HEK293 (cell line): ENCODE data around the gene DMBX1.

ENCODE experiments used
- CTCF ChIA-PET: fragments of 350-600 bp; formaldehyde crosslinking; extraction: SDS; loops from one replicate; lab custom pipeline; 2021; ENCODE audit warnings: antibody characterized with exemption; lab: Yijun Ruan, JAX
- POLR2A ChIA-PET: fragments of 300-600 bp; formaldehyde crosslinking; extraction: SDS; loops from one replicate; lab custom pipeline; 2020; ENCODE audit warnings: antibody characterized with exemption, inconsistent platforms; lab: Yijun Ruan, JAX
- H3K27ac ChIP-seq: fragments of 200-500 bp; sonication (Bioruptor generic); 2 replicates; pipeline ENCODE4 v1.5.1; 2014; ENCODE audit warnings: low read depth, low read length, control low read depth, inconsistent platforms; ENCODE audit errors: extremely low read depth
- H3K36me3 ChIP-seq, 2 experiments: fragments of 200-500 bp in 1 of 2; sonication (Bioruptor generic) in 1 of 2; 1 replicate in 1 of 2; 2 replicates in 1 of 2; pipeline ENCODE4 v1.5.1; 2014 to 2017; ENCODE audit warnings: inconsistent platforms in 2 of 2, low read length in 2 of 2; ENCODE audit not compliant: control insufficient read depth in 2 of 2, insufficient read depth in 1 of 2
- H3K4me1 ChIP-seq: fragments of 200-500 bp; sonication (Bioruptor generic); 2 replicates; pipeline ENCODE4 v1.5.1; 2014; ENCODE audit warnings: mild to moderate bottlenecking, low read length, inconsistent platforms; ENCODE audit not compliant: control insufficient read depth, insufficient read depth
- H3K4me3 ChIP-seq: 2 replicates; pipeline ENCODE4 v1.5.1; 2011; ENCODE audit warnings: low read depth, mild to moderate bottlenecking, control low read depth, low read length, moderate library complexity
- H3K9me3 ChIP-seq: fragments of 200-500 bp; sonication (Bioruptor generic); 2 replicates; pipeline ENCODE4 v1.5.1; 2014; ENCODE audit warnings: low read depth, low read length, inconsistent platforms; ENCODE audit not compliant: control insufficient read depth, insufficient read depth
- MEIS1 ChIP-seq: sonication (generic); formaldehyde crosslinking; IDR thresholded peaks from 2 replicates; pipeline ENCODE4 v1.8.1; 2022; ENCODE audit warnings: missing genetic modification reagents, mild to moderate bottlenecking, borderline replicate concordance
- PRDM1 ChIP-seq: fragments of 450-650 bp; formaldehyde crosslinking; IDR thresholded peaks from 2 replicates; pipeline ENCODE4; 2016; ENCODE audit warnings: missing biosample characterization, missing genetic modification characterization
- SP7 ChIP-seq: fragments of 450-650 bp; formaldehyde crosslinking; IDR thresholded peaks from 2 replicates; pipeline ENCODE4 v1.5.1; 2016; ENCODE audit warnings: missing biosample characterization, missing genetic modification characterization
- ZBTB7A ChIP-seq: fragments of 450-650 bp; formaldehyde crosslinking; IDR thresholded peaks from 2 replicates; pipeline ENCODE4 v1.5.1; 2016; ENCODE audit warnings: low read depth, missing biosample characterization, missing genetic modification characterization
- ZNF121 ChIP-seq: fragments of 450-650 bp; formaldehyde crosslinking; IDR thresholded peaks from 2 replicates; pipeline ENCODE4 v1.5.1; 2016; ENCODE audit warnings: missing biosample characterization, missing genetic modification characterization
- ZNF138 ChIP-seq: fragments of 450-650 bp; formaldehyde crosslinking; IDR thresholded peaks from 2 replicates; pipeline ENCODE4 v1.5.1; 2016; ENCODE audit warnings: missing biosample characterization, missing genetic modification characterization, borderline replicate concordance
- ZNF280C ChIP-seq: fragments of 450-650 bp; formaldehyde crosslinking; IDR thresholded peaks from 2 replicates; pipeline ENCODE4 v1.5.1; 2016; ENCODE audit warnings: missing biosample characterization, missing genetic modification characterization
- ZNF324 ChIP-seq: fragments of 450-650 bp; formaldehyde crosslinking; IDR thresholded peaks from 2 replicates; pipeline ENCODE4 v1.5.1; 2016; ENCODE audit warnings: missing biosample characterization, missing genetic modification characterization
- ZNF362 ChIP-seq: fragments of 450-650 bp; formaldehyde crosslinking; IDR thresholded peaks from 2 replicates; pipeline ENCODE4 v1.5.1; 2016; ENCODE audit warnings: missing biosample characterization, missing genetic modification characterization
- ZNF366 ChIP-seq: fragments of 450-650 bp; formaldehyde crosslinking; conservative IDR thresholded peaks from 2 replicates; pipeline ENCODE4 v1.5.1; 2016; ENCODE audit warnings: missing biosample characterization, missing genetic modification characterization
- ZNF433 ChIP-seq: fragments of 450-650 bp; formaldehyde crosslinking; IDR thresholded peaks from 2 replicates; pipeline ENCODE4 v1.5.1; 2016; ENCODE audit warnings: missing biosample characterization, missing genetic modification characterization, low read depth
- ZNF571 ChIP-seq: fragments of 450-650 bp; formaldehyde crosslinking; IDR thresholded peaks from 2 replicates; pipeline ENCODE4 v1.5.0; 2017; ENCODE audit warnings: missing biosample characterization, missing genetic modification characterization
- ZNF610 ChIP-seq: fragments of 450-650 bp; formaldehyde crosslinking; IDR thresholded peaks from 2 replicates; pipeline ENCODE4 v1.5.1; 2016; ENCODE audit warnings: missing biosample characterization, missing genetic modification characterization, borderline replicate concordance
- ZNF629 ChIP-seq: fragments of 450-650 bp; formaldehyde crosslinking; IDR thresholded peaks from 2 replicates; pipeline ENCODE4 v1.5.1; 2017; ENCODE audit warnings: missing biosample characterization, missing genetic modification characterization
- ZNF658 ChIP-seq: fragments of 450-650 bp; formaldehyde crosslinking; IDR thresholded peaks from 2 replicates; pipeline ENCODE4; 2016; ENCODE audit warnings: missing biosample characterization, missing genetic modification characterization
- ZNF837 ChIP-seq: fragments of 450-650 bp; formaldehyde crosslinking; IDR thresholded peaks from 2 replicates; pipeline ENCODE4 v1.5.1; 2016; ENCODE audit warnings: missing biosample characterization, missing genetic modification characterization
- ZSCAN16 ChIP-seq: fragments of 450-650 bp; formaldehyde crosslinking; IDR thresholded peaks from 2 replicates; pipeline ENCODE4 v1.5.1; 2016; ENCODE audit warnings: missing biosample characterization, missing genetic modification characterization

The DMBX1 gene

GRCh38 chr1:46497020-46497419 is 7.4 kb downstream of the DMBX1 start:
- Histone ChIP-seq H3K4me1 (no peaks in the 10 kb centered on the region), H3K36me3 (no peaks in the 10 kb centered on the region), H3K4me3 (no peak overlapping the region), H3K9me3 (no peaks in the 10 kb centered on the region), H3K27ac (no peak overlapping the region)
- no peak for TF ChIP-seq ZSCAN16 (tag by site-specific recombination)
- TF ChIP-seq ZBTB7A (tag by site-specific recombination), result no peak
- TF ChIP-seq ZNF121 (tag by site-specific recombination), result no peak
- no peak for TF ChIP-seq MEIS1 (CRISPR knock-in tag)
- no peak for TF ChIP-seq ZNF433 (tag by site-specific recombination)
- no peak for TF ChIP-seq SP7 (tag by site-specific recombination)
- TF ChIP-seq ZNF366 (tag by site-specific recombination), result no peak
- POLR2A ChIA-PET, result no interaction called here
- CTCF ChIA-PET, result interaction anchor here (0.6 to 1.0 kb wide), 2 partner anchors 11 to 33 kb away, joined by 3 read pairs; no protein-coding TSS in a partner anchor

- ChIA-PET CTCF (interaction anchor here (0.6 to 1.0 kb wide), 2 partner anchors 11 to 32 kb away, joined by 3 read pairs; no protein-coding TSS in a partner anchor), POLR2A (no interaction called here)
- H3K4me3 ChIP-seq, result no peak overlapping the region
- TF ChIP-seq ZNF629, result no peak
- no peak for TF ChIP-seq ZNF837 (tag by site-specific recombination)
- no peak for TF ChIP-seq ZNF610 (tag by site-specific recombination)
- TF ChIP-seq ZNF324 (tag by site-specific recombination), result no peak
- TF ChIP-seq ZNF362 (tag by site-specific recombination), result no peak
- no peak for TF ChIP-seq ZNF366 (tag by site-specific recombination)
- no peak for TF ChIP-seq ZNF658 (tag by site-specific recombination)
- TF ChIP-seq ZNF138 (tag by site-specific recombination), result no peak
- TF ChIP-seq ZNF280C (tag by site-specific recombination), result no peak
- no peak for TF ChIP-seq PRDM1 (tag by site-specific recombination)
- TF ChIP-seq, all 188 proteins: peak for 0
- Histone ChIP-seq H3K36me3 (no peaks in the 10 kb centered on the region), H3K4me1 (no peaks in the 10 kb centered on the region), H3K27ac (no peak overlapping the region), H3K9me3 (no peaks in the 10 kb centered on the region)
These were observed 8.0 kb downstream of the DMBX1 start for GRCh38 chr1:46497665-46498064.

- Histone ChIP-seq H3K4me3 (no peak overlapping the region), H3K36me3 (no peaks in the 10 kb centered on the region), H3K4me1 (no peaks in the 10 kb centered on the region), H3K9me3 (no peaks in the 10 kb centered on the region), H3K27ac (no peak overlapping the region)
- ChIA-PET CTCF (interaction anchor here (0.6 to 2.5 kb wide), 9 partner anchors 14 to 224 kb away, joined by 3 to 11 read pairs (median 3); no protein-coding TSS in a partner anchor), POLR2A (interaction anchor here (1.0 kb wide), 2 partner anchors 9 to 21 kb away, joined by 3 to 4 read pairs; no protein-coding TSS in a partner anchor)
- TF ChIP-seq ZNF121 (tag by site-specific recombination), result peak; percentile 67; the same call in 1 of the 2 replicates
- TF ChIP-seq ZNF571 (tag by site-specific recombination), result no peak
These were observed 11.9 kb downstream of the DMBX1 start for GRCh38 chr1:46501528-46501927.
